Right kidney (tissue), 9 donors: ENCODE measurements around the gene PYDC1.
"Not testable (repeated sequence)": the region's sequence is repeated elsewhere in the genome, so short reads cannot be mapped to it uniquely, and the experiment has no call there.

Experiments used
- DNase-seq: peaks from one replicate; pipeline ENCODE4 v3.0.0-alpha.2; 2016
- long read RNA-seq, 8 donors: transcript quantifications; one replicate each; lab custom pipeline, GENCODE V29; 2026

Gene PYDC1
- long read RNA-seq, donor 1: 0 reads
- long read RNA-seq, donor 2: 0 reads
- long read RNA-seq, donor 3: 0 reads
- long read RNA-seq, donor 4: 0 reads
- long read RNA-seq, donor 5: 0 reads
- long read RNA-seq, donor 6: 0 reads
- long read RNA-seq, donor 7: 0 reads
- long read RNA-seq, donor 8: 0 reads

DNA sequence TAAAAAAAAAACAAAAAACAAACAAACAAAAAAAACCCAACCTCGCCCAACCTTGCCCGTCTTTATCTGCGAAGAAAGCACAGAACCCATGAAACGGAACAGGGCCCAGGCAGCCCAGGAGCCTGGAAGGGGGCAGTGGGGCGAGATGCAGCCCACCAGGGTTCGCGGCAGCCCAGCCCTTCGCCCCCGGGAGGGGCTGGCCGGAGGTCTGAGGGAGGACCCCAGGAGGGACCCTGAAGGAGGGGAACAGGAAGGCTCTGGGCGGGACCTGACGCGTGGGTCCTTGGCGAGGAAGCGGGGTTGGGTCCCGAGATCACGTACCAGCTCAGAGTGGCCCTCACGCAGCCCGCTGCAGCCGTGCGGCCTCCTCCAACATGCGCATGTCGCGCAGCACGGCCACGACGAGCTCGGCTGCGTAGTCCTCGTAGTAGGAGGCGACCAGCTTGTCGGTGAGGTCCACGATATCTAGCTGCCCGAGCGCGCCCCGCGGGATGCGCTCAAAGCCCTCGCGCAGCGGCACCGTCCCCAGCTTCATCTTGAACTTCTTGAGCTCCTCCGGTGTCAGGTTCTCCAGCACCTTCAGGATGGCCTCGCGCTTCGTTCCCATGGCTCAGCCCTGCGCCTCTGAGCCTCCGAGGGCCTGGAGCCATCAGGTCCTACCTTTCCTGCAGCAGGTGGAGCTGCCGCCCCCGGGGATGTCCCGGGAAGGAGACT is at the start of gene PYDC1:
TSS of gene PYDC1 (minus strand) at position 714 of the 714 bp plus-strand sequence. CDS start at position 607, 107 bp downstream.
- DNase-seq: peak; percentile 47

DNA sequence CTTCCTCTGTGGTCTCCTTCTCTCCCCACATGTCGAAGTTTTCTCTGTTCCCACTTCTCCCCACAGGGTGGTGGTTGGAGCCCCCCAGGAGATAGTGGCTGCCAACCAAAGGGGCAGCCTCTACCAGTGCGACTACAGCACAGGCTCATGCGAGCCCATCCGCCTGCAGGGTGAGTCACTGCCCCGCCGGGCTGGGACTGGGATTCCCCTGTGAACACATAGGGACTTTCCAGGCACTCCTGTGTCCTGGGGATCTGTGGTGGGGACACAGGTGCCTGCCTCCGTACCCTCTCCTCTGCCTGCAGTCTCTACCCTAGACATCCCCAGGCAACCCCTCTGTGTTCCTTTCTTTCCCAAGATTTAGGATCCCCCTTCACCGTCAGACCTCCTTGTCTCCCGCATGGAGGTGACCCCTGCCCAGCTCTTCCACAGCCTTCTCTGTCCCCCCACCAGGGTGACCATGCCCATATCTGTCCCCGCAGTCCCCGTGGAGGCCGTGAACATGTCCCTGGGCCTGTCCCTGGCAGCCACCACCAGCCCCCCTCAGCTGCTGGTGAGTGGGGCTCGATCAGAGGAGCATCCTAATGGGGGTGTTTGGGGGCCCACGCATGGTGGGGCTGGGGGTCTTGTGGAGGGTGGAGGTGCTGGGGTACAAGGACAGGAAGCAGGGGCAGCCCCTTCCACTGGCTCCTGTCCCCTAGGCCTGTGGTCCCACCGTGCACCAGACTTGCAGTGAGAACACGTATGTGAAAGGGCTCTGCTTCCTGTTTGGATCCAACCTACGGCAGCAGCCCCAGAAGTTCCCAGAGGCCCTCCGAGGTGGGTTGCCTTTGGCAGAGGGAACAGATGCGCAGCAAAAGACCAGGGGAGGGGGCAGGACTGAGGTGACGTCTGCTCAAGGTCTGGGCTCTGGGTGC is 48.7 kb upstream of the PYDC1 start:
- DNase-seq: no peak

DNA sequence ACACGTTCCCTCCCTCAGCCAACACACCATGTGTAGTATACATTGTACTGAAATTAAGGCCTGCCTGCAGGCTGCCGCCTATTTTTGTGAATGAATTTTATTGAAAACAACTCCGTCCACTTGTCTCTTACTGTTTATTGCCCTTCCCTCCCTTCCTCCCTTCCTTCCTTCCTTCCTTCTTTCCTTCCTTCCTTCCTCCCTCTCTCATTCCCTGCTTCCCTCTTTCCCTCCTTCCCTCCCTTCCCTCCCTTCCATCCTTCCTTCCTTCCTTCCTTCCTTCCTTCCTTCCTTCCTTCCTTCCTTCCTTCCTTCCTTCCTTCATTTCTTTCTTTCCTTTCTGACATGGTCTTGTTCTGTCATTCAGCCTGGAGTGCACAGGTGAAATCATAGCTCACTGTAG is 45.1 kb upstream of the PYDC1 start:
- no peak for DNase-seq

DNA sequence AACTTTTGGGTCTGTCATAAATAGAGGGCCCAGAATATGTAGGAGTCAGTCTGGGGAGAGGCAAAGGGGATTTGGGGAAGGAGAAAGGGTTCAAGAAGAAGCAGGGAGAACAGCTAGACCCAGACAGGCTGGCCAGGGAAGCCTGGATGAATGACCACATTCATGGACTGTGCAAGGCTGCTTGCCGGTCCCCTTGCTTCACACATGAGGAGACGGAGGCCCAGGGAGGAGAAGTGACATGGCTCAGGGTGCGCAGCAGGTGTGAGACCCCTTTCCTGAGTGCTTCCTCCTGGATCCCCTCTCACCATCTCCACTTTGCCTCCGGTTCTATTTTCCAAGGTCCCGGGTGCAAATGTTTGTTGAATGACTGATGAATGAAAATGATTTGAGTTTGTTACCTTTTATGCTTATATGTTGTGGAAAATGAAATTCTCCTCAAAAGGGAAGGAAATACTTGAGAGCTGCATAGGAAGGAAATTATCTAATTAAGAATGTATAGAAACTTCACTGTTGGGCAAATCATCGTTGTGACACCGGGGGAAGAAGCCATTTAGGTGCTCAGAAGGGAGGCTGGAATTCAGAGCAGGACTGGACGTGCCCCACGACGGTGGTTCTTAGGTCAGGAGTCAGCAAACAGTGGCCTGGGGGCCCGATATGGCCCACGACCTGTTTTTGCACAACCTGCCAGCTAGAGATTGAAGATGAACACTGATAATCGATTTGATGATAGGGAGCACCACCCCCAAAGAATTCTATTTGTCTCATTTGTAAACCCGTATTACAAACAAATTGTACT is 43.4 kb upstream of the PYDC1 start:
- DNase-seq: no peak

DNA sequence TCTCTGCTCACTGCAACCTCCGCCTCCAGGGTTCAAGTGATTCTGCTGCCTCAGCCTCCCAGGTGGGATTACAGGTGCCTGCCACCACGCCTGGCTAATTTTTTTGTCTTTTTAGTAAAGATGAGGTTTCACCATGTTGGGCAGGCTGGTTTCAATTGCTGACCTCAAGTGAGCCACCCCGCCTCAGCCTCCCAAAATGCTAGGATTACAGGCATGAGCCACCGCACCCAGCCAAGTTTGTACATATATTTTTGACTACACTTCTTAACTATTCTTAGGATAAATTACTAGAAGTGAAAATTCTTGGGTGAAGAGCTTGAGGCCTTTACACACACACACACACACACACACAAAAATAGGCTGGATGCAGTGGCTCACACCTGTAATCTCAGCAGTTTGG is 41.4 kb upstream of the PYDC1 start:
- no peak for DNase-seq

DNA sequence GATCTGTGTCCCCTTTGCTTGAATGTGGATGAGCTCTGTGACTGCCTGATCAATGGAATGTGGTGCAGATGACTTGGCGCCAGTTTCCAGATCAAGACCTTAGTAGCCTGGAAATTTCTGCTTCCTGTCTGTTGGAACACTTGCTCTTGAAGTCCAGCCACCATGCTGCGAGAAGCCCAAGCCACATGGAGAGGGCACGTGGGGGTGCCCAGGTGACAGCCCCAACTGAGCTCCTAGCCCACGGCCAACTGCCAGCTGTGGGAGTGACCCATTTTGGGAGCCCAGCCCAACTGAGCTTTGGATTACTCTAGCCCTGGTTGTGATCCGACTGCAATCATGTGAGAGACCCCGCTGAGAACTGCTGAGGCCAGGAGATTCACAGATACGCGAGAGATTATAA is 39.5 kb upstream of the PYDC1 start:
- no peak for DNase-seq

DNA sequence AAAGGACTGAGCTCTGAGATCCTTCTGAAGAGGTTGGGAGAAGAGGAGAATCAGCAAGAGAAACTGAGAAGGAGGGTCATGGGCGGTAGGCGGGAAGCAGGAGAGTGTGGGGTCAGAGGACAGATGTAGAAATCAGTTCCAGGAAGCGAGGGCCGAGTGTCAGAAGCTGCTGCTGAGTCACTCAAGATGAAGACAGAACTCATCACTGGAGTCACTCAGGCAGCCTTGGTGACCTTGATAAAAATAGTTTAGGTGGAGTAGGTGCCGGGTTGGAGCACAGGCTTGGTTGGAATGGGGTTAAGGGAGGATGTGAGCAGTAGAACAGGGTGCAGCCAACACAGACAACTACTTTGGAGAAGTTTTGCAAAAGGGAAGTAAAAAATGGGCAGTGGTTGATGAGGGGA is 36.7 kb upstream of the PYDC1 start:
- DNase-seq: no peak

DNA sequence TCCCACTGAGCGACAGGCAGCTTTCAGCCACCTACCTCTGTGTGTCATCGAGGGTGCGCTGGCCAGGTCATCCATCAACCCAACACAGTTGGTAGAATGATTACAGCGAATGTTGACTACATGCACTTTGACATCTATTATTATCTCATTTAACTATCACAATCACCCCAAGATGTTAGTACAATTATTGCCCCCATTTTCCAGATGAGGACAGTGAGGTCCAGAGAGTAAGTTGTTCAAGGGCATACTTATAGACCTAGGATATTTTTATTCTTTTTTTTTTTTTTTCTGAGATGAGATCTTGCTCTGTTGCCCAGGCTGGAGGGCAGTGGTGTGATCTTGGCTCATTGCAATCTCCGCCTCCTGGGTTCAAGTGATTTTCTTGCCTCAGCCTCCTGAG is 34.5 kb upstream of the PYDC1 start:
- no peak for DNase-seq

DNA sequence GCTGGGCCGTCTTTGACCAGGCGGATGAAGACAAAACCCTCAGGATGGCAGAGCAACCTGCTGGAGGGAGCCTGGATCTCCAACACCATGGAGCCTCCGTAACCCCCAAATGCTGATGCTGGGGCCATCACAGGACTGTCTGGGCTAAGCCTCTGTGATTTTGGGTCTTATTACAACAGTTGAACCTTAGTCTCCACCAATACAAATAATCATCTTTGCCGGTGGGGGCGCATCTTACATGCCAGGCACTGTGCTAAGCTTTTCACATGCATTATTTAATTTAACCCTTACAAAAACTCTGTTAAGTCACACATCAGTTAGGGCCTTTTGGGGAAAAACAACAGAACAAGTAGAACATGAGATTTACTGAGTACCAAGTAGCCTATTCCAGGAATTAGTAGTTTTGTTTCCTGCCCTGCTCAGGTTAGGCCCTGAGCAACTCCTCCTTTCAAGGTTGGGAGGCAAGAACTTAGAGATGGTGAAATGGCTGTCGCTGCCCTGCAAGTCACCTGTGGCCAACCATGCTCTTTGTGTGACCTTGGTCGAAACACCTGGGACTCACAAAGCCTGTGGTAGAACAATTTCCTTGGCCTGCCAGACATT is 33.9 kb upstream of the PYDC1 start:
- no peak for DNase-seq

DNA sequence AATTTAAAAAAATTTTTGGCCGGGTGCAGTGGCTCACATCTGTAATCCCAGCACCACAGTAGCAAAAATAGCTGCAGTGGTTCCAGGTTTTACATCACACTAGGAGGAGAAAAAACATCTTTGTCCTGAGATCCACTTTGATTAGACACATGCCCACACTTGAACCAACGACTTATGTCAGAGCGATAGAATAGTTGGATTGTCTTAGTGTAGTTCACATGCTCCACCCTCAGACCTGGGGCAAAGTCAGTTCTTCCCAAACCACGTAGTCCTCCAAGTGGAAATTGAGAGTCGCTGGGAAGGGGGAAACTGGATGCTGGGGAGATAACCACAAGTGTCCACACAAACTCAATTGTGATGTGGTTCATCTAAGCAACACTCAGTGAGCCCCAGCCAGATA is 31.4 kb upstream of the PYDC1 start:
- DNase-seq: no peak

DNA sequence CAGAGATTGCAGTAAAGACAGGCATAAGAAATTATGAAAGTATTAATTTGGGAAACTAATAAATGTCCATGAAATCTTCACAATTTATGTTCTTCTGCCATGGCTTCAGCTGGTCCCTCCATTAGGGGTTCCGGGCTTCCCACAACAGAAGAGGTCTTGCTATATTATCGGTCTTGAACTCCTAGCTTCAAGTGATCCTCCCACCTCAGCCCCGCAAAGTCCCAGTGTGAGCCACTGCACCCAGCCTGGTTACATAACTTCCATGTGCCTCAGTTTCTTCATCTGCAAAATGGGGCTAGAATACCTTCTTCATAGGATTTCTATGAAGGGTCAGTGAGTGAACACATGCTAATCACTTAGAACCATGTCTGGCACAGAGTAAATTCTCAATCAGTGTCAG is 29.4 kb upstream of the PYDC1 start:
- DNase-seq: no peak

DNA sequence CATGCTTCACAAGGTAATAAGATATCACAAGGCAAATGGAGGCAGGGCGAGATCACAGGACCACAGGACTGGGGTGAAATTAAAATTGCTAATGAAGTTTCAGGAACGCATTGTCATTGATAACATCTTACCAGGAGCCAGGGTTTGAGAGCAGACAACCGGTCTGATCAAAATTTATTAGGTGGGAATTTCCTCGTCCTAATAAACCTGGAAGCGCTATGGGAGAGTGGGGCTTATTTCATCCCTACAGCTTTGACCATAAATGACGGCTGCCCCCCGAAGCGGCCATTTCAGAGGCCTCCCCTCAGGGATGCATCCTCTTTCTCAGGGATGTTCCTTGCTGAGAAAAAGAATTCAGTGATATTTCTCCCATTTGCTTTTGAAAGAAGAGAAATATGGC is 28.7 kb upstream of the PYDC1 start:
- not testable (repeated sequence) for DNase-seq

DNA sequence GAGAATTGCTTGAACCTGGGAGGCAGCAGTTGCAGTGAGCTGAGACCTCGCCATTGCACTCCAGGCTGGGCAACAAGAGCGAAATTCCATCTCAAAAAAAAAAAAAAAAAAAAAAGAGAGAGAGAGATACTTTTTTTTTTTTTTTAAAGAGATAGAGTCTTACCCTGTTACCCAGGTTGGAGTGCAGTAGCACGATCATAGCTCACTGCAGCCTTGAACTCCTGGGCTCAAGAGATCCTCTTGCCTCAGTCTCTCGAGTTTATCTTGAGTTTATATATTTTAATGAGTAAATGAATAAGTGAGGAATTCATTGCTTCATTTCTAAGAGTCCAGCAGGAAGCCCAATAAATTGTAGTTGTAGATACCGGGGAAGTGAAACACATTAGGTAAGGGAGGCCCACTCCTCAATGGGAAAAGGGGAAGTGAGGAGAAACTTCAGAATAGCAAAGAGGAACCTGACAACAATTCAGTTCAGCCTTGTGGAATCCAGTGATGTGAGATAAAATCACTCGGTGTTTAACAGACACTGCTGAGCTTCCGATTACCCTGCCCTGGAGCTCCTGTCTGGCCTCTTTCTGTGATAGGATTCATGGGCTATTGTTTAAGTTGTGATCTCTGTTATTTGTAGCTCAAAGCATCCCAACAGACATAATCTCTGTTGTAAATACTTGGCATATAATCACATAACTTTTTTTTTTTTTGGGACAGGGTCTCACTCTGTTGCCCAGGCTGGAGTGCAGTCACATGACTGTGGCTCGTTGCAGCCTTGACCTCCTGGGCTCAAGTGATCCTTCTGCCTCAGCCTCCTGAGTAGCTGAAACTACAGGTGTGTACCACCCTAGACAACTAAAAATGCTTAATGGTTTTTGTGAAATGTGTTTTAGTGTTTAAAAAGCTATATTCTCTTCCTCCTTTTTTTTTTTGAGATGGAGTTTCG is 27.1 kb upstream of the PYDC1 start:
- DNase-seq: no peak

DNA sequence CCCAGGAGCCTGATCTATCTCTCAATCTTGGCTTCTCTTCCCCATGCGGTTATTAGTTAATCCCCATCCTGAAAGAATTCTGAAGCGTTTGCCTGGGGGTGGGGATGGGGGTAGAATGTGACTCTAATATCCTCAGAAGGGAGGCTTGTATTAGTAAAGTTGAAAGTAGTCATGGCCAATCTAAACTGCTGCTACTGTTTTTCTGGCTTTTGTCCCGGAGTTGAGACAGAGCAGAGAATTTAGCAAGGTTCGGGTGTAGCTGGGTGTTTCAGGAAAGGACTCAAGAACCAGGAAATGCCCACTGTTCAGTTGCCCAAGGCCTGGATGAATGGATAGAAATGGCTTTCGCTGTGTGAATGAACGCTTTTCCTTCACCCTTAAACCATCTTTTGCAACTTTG is 25.3 kb upstream of the PYDC1 start:
- DNase-seq: no peak

DNA sequence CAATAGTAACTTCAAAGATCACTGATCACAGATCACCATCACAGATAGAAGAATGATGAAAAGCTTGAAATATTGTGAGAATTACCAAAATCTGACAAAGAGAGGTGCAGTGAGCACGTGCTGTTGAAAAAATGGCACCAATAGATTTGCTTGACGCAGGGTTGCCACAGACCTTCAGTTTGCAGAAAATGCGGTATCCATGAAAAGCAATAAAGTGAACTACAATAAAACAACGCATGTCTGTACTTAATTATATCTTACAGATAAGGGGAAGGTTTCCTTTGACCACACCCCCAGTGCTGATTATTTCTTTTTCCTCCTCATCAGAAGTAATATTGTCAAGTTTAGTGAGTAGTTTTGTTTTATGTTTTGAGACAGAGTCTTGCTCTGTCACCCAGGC is 21.1 kb upstream of the PYDC1 start:
- no peak for DNase-seq

DNA sequence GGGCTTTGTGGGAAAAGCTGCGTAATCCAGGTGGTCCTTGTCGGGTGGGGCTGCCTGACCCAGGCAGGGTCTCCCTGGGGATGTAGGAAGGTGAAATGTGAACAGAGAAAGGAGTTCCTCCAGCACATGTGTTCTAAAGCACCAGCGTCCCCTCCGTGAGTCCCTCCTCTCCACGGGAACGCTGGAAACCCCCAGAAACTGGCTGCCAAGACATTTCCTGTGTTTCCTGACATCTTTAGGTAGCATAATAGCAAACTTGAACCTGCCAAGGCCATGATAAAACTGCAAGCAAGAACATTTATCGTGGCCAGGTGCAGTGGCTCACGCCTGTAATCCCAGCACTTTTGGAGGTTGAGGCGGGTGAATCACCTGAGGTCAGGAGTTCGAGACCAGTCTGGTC is 12.6 kb upstream of the PYDC1 start:
- no peak for DNase-seq

DNA sequence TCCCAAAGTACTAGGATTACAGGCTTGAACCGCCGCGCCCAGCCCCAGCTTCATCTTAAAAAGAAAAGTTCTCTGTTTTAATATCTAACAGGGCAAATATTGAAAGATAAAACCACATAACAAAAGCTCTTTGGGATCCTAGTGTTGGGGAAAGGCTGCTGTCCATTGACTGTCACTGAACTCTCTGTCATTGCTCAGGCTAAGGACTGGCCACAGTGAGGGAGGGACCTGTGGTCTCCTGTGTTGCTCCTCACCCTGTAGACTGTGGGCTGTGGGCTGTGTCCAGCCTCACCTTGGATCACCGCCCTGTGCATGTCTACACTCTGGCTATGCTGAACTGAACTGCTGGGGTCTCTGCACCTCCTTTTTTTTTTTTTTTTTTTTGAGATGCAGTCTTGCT is 11.3 kb upstream of the PYDC1 start:
- no peak for DNase-seq

DNA sequence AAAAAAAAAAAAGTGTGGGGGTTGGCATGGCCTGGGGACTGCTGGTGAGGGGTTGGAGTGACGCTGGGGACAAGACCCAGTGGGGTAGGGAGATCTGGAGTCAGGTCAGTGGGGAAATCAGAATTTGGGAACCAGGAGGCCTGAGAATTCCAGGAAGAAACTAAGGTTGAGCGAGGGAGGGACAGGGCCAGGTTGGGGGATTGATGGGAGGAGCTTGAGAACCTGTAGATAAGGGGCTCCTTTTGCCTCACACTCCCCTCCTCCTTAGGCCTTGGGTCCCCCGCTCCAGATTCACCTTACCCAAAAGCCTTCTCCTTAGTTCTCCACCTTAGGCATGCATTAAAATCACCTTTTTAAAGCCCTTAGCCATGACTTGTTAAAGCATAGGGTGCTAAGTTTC is 8.3 kb upstream of the PYDC1 start:
- no peak for DNase-seq

DNA sequence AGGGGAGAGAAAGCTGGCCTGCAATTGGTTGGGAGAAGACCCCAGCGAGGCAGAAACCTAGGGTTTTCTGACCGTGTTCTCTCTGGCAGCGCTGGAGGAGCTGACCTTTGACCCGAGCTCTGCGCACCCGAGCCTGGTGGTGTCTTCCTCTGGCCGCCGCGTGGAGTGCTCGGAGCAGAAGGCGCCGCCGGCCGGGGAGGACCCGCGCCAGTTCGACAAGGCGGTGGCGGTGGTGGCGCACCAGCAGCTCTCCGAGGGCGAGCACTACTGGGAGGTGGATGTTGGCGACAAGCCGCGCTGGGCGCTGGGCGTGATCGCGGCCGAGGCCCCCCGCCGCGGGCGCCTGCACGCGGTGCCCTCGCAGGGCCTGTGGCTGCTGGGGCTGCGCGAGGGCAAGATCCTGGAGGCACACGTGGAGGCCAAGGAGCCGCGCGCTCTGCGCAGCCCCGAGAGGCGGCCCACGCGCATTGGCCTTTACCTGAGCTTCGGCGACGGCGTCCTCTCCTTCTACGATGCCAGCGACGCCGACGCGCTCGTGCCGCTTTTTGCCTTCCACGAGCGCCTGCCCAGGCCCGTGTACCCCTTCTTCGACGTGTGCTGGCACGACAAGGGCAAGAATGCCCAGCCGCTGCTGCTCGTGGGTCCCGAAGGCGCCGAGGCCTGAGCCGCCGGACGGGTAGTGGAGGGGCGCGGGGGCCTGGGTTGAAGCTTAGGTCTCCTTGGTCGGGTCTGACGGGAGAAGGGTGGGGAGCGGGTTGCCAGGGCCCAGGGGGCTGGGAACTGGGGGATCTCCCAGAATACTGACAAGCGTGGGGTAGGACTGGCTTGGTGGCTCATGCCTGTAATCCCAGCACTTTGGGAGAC is 7.4 kb upstream of the PYDC1 start:
- DNase-seq: no peak

DNA sequence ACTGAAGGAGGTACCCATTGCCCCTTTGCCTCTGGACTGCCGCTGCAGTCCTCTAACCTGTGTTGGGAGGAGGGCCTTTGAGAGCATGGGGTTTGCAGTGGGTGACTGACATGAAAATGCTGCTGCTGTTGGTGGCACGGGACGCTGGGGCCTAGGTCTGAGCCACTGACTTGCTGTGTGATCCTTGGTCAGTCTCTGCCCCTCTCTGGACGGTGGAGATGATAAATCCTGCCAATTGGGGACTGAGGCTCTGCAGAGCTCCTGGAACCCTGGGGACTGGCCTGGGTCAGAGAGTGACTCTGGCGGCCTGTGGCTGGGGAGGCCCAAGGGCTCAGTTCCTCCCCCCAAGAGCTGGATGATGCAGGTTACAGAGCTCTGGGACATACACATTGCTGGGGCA is 6.1 kb upstream of the PYDC1 start:
- no peak for DNase-seq
